GM12878 (cell line): ENCODE results near the gene KIFBP. TPM values are rescaled to one million over a fixed set of nuclear protein-coding genes. Genes with fewer than 3 reads are reported as not detected.

Experiments
- CHD2 ChIP-seq: IDR thresholded peaks from 2 replicates; pipeline ENCODE4 v1.6.1; 2011; ENCODE audit warnings: low read depth, low read length, improper control_type of control experiment, borderline replicate concordance
- CUX1 ChIP-seq: IDR thresholded peaks from 2 replicates; pipeline ENCODE4 v1.6.1; 2012; ENCODE audit warnings: improper control_type of control experiment, low read depth, low read length; ENCODE audit not compliant: insufficient replicate concordance
- EZH2 ChIP-seq: IDR thresholded peaks from 2 replicates; pipeline ENCODE4 v1.6.1; 2012; ENCODE audit warnings: low read depth, mild to moderate bottlenecking, control low read depth, inconsistent platforms, low read length, borderline replicate concordance; ENCODE audit not compliant: control insufficient read depth
- MYB ChIP-seq: fragments of 150-350 bp; IDR thresholded peaks from 2 replicates; pipeline ENCODE4 v1.6.1; 2014; ENCODE audit warnings: mild to moderate bottlenecking, low read depth, low read length, borderline replicate concordance
- NFXL1 ChIP-seq: fragments of 450-650 bp; IDR thresholded peaks from 2 replicates; pipeline ENCODE4 v1.6.1; 2017; ENCODE audit warnings: antibody characterized with exemption, mild to moderate bottlenecking, borderline replicate concordance
- NR2C1 ChIP-seq: fragments of 450-650 bp; IDR thresholded peaks from 2 replicates; pipeline ENCODE4 v1.6.1; 2017; ENCODE audit warnings: antibody characterized with exemption, mild to moderate bottlenecking, moderate library complexity
- RUNX3 ChIP-seq: IDR thresholded peaks from 2 replicates; pipeline ENCODE4 v1.6.1; 2012; ENCODE audit warnings: low read length, inconsistent platforms
- SREBF1 ChIP-seq: IDR thresholded peaks from 2 replicates; pipeline ENCODE4 v1.6.1; 2012; ENCODE audit warnings: mild to moderate bottlenecking, low read length
- SUZ12 ChIP-seq: fragments of 200-600 bp; sonication (generic); IDR thresholded peaks from one replicate; pipeline ENCODE4 v1.6.1; 2018; ENCODE audit warnings: antibody characterized with exemption, mild to moderate bottlenecking; ENCODE audit not compliant: unreplicated experiment
- ZNF274 ChIP-seq: IDR thresholded peaks from one replicate; pipeline ENCODE4 v1.8.0; 2011; ENCODE audit not compliant: insufficient read length, insufficient read depth
- ZNF687 ChIP-seq: fragments of 450-650 bp; IDR thresholded peaks from 2 replicates; pipeline ENCODE4 v1.6.1; 2017; ENCODE audit warnings: mild to moderate bottlenecking, moderate library complexity
- polyA plus RNA-seq, 11 experiments: library from polyadenylated mRNA; depleted of rRNA in 4 of 11; unstranded in 6 of 11; stranded (reverse) in 5 of 11; fragments of >200 nt; fragmentation: Nextera tagmentation in 4 of 11; fragmentation: Illumina TruSeq in 1 of 11; extraction: Ambion mirVana in 4 of 11; extraction: Trizol in 1 of 11; gene quantifications; 1 replicate in 1 of 11; 2 replicates in 10 of 11; pipeline versions ENCODE4 v1.2.1 to v1.2.3, GENCODE V29; 2011 to 2016; ENCODE audit warnings: inconsistent platforms in 2 of 11, missing spikeins in 2 of 11, low read depth in 1 of 11
- total RNA-seq, 4 experiments: library from RNA; depleted of rRNA in 3 of 4; stranded (reverse); fragments of >200 nt in 3 of 4; fragmentation: Illumina TruSeq in 1 of 4; extraction: Trizol in 1 of 4; gene quantifications; 2 replicates each; pipeline versions ENCODE4 v1.2.1 to v1.2.3, GENCODE V29; 2013 to 2021
- TF ChIP-seq, protein P1 (sequence below): fragments of 450-650 bp; IDR thresholded peaks from 2 replicates; pipeline ENCODE4 v1.6.1; 2017; ENCODE audit warnings: mild to moderate bottlenecking, moderate library complexity

The KIFBP gene
- total and polyA plus RNA-seq, 10 of the 15 experiments (the other 5 are each of a cell fraction or from before 2014, with no cell fraction given), result 8.6 to 29.5 (median 18.7) TPM

GRCh38 chr10:69018613-69019012 is 30.0 kb downstream of the KIFBP start (continued):
- TF ChIP-seq, protein P1, sequence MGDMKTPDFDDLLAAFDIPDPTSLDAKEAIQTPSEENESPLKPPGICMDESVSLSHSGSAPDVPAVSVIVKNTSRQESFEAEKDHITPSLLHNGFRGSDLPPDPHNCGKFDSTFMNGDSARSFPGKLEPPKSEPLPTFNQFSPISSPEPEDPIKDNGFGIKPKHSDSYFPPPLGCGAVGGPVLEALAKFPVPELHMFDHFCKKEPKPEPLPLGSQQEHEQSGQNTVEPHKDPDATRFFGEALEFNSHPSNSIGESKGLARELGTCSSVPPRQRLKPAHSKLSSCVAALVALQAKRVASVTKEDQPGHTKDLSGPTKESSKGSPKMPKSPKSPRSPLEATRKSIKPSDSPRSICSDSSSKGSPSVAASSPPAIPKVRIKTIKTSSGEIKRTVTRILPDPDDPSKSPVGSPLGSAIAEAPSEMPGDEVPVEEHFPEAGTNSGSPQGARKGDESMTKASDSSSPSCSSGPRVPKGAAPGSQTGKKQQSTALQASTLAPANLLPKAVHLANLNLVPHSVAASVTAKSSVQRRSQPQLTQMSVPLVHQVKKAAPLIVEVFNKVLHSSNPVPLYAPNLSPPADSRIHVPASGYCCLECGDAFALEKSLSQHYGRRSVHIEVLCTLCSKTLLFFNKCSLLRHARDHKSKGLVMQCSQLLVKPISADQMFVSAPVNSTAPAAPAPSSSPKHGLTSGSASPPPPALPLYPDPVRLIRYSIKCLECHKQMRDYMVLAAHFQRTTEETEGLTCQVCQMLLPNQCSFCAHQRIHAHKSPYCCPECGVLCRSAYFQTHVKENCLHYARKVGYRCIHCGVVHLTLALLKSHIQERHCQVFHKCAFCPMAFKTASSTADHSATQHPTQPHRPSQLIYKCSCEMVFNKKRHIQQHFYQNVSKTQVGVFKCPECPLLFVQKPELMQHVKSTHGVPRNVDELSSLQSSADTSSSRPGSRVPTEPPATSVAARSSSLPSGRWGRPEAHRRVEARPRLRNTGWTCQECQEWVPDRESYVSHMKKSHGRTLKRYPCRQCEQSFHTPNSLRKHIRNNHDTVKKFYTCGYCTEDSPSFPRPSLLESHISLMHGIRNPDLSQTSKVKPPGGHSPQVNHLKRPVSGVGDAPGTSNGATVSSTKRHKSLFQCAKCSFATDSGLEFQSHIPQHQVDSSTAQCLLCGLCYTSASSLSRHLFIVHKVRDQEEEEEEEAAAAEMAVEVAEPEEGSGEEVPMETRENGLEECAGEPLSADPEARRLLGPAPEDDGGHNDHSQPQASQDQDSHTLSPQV, result no peak
- no peak for TF ChIP-seq SREBF1
- no peak for TF ChIP-seq RUNX3
- no peak for TF ChIP-seq CHD2
- no peak for TF ChIP-seq EZH2
- TF ChIP-seq ZNF274, result no peak
- no peak for TF ChIP-seq NR2C1
- no peak for TF ChIP-seq CUX1
- no peak for TF ChIP-seq ZNF687
- no peak for TF ChIP-seq MYB
- no peak for TF ChIP-seq NFXL1
- TF ChIP-seq SUZ12, result no peak
- TF ChIP-seq, all 136 proteins: peak for 0
